ENCODE data around the gene ZNF215. TPM values are rescaled to one million over a fixed set of nuclear protein-coding genes. Genes with fewer than 3 reads are reported as not detected.

The ZNF215 gene
- total RNA-seq, 2 donors from 2014 or later = 3.8 to 5.6 TPM

Other genes with a start within 250 kb of the ZNF215 start
- 10 to 100 TPM; 24.7 to 29.9 TPM for gene MRPL17, start 243.1 kb upstream of the ZNF215 start, total RNA-seq
- under 1 TPM; 0.11 to 0.21 TPM for gene OR2AG2, start 154.4 kb upstream of the ZNF215 start, total RNA-seq
- not detected for gene OR2AG1, start 143.4 kb upstream of the ZNF215 start, total RNA-seq
- under 1 TPM; 0.08 to 0.43 TPM for gene OR6A2, start 126.7 kb upstream of the ZNF215 start, total RNA-seq
- not detected for gene OR10A5, start 80.7 kb upstream of the ZNF215 start, total RNA-seq
- not detected for gene OR10A2, start 63.4 kb upstream of the ZNF215 start, total RNA-seq
- not detected for gene OR10A4, start 49.8 kb upstream of the ZNF215 start, total RNA-seq
- gene OR2D2, start 33.9 kb upstream of the ZNF215 start, total RNA-seq = 1 to 10 TPM in 1 of 2 donors, under 1 TPM in 1; 0.22 to 1.0 TPM
- gene OR2D3, start 5.4 kb upstream of the ZNF215 start, total RNA-seq = not detected
- 1 to 10 TPM; 1.8 to 2.0 TPM for gene ZNF214, start 93.9 kb downstream of the ZNF215 start, total RNA-seq
- under 1 TPM; 0.14 to 0.24 TPM for gene NLRP14, start 94.1 kb downstream of the ZNF215 start, total RNA-seq
- gene RBMXL2, start 162.6 kb downstream of the ZNF215 start, total RNA-seq = not detected